HG03025 (cell line): ENCODE measurements around the gene CASKIN2.

Experiments used
- ATAC-seq: cut with Tn5 transposase; IDR thresholded peaks from one replicate; pipeline ENCODE4 v1.9.1; 2021; ENCODE audit warnings: mild to moderate bottlenecking, moderate library complexity; ENCODE audit not compliant: unreplicated experiment, low FRiP score

The CASKIN2 gene

GRCh38 chr17:75507733-75508719, 7.3 kb downstream of the CASKIN2 start:
- no peak for ATAC-seq

DNA sequence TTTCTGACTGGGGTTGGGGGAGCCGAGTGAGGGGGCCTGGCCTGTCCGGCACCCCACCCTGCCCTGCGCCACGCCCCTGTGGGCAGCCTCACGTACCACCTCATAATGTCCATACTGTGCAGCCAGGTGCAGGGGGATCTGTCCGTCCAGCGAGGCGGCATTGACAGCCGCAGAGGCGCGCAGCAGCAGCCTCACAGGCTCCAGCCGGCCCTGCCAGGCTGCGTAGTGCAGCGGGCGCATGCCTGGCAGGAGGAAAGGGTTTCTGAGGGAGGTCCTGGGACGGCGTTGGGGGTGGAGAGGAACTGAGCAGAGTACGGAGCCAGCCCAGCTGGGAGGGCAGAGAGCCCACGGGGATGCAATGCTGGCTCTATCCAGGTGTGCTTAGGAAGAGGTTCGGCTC, 8.4 kb downstream of the CASKIN2 start:
- ATAC-seq: no peak

- ATAC-seq: no peak
These were observed 9.2 kb downstream of the CASKIN2 start for GRCh38 chr17:75506134-75506533.

DNA sequence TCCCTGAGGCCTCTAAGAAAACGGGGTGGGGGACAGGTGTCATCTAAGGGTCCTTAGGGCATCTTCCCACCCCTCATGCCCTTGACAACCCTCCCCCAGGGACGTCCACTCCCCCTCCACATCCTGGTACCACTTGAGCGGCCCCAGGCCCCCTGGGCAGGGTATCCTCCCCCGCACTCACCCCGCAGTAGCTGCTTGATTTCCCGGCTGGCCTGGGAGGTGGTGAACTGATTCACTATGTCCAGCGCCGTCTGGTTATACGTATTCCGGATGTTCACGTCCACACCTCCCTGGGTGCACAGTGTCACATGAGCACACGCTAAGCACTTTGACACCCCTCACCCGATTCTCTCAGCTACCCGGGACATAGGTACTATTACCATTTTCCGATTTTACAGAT, 9.7 kb downstream of the CASKIN2 start:
- ATAC-seq: no peak

DNA sequence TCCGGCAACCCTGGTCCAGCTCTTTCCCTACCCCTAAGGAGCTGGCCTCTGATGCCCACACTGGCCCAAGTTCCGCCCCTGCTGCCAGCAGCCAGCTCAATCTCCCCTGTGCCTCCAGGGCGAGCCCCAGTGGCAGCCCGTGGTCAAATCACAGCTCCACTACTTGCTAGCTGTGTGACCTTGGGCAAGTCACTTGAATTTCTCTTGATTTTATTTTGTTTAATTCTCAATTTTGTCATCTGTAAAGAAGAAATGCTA, 10.3 kb downstream of the CASKIN2 start:
- ATAC-seq: no peak

DNA sequence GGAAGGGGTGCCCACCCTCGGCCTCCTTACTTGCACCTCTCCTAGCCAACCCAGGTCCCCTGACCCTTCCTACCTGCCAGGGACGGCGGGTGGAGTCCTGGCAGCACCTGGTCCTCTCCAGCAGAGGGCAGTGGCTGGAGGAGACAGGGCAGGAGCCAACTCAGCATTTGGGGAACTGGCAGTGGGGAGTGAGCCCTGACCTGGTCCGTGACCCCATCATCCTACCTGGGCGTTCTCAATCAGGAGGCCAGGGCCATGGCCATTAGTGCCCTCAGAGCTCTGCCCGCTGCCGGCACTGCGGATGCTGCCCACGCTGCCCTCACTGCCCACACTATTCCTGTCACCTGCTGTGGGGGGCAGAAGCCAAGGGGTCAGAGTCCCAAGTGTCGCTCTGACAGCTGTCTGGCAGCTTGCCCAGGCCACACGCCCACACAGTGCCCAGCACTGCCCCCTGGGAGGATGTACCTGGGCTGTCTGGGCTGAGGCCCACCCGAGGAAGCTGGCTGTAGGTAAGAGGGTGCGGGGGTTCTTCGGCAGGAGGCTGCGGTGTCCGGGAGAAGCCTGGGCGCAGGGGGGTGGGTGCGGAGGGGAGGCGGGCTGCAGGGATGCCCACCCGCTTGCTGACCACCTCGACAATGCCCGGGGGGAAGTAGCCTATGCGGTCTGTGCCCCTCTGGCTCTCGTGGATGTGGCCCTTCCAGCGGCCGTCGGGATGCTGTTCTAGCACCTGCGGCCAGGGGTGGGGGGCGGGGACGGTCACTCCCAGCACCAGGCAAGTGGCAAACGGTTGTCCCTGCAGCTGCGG, 10.8 kb downstream of the CASKIN2 start:
- no peak for ATAC-seq

- no peak for ATAC-seq
These were observed 11.4 kb downstream of the CASKIN2 start for GRCh38 chr17:75503976-75504346.

DNA sequence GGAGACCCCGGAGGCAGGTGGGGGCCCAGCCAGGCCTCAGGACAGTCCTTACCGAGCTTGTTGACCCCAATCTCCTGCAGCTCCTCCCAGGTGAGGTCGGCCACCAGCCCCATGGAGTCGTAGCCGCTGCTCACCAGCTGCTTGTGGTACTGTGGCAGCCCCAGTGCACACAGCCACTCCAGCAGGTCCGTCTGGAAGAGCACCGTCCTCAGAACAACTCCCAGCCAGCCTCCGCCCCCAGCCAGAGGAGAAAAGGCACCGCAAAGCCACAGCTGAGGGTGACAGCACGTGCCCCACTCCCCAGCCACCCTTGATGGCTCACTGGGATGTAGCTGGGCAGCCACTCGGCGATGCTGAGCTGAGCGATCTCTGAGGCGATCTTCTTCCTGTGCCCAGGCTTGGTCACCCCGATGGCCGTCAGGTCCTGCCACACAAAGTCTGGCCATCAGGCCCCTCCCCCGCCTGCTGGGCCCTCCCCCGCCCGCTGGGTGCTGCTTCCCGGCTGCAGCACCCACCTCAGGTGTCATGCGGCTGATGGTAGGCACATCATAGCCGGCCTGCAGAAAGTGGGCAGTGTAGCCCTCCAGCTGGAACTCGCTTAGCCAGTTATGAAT, 11.9 kb downstream of the CASKIN2 start:
- no peak for ATAC-seq

DNA sequence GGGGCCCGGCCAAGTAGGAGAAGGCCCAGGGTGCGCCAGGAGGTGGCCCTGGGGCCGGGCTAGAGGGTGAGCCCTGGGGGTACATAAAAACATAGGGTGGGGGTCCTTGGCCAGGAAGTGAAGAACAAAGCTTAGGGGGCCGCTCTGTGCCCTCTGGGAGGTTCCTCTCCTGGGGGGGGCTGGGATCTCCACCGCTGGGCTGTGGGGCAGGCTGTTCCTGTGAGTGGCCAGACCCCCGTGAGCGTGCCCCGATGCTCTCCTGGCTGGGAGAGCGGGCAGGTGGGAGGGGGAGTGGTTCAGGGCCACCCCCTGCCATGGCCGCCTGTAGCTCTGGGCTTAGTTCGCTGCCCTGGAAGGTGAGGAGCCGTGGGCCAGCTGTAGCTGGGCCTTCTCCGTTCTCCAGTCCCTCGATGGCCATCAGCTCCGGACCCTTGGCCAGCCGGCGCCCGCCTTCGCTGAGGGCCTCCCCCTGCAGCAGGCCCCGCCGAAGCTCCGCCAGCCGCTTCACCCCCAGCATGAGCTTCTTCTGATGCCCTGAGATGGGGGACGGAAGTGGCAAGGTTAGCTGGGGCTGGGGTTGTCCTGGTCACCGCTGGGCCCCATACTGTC, 12.5 kb downstream of the CASKIN2 start:
- ATAC-seq: no peak

DNA sequence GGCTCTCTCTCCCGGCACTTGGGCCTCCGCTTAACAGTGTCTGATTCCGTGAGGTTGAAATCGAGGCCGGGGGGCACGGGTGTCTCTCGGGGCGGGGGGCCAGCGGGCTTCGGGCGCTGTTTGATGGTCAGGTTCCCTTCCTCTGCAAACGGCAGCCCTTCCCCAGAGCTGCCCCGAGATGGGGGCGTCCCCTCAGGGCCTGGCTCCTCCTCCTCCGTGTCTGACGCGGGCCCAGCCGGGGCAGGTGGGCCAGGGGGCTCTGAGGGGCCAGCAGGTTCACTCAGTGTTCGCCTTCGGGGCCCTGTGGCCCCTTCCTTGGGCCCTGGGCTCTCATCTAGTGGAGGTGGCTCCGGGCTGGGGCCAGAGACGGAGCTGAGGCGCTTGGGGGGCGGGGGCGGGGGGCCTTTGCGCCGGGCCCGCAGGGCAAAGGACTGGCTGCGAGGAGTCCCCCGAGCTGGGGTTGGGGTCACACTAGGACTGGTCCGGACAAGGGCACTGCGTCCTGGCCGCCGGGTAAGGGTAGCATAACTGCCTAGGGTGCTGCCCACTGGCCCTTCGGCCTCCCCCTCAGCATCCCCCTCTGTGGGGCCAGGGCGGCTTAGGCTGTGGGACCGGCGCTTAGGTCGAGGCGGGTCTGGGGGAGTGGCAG, 13.1 kb downstream of the CASKIN2 start:
- ATAC-seq: no peak

- ATAC-seq: no peak
These were observed 13.8 kb downstream of the CASKIN2 start for GRCh38 chr17:75501378-75502071.

DNA sequence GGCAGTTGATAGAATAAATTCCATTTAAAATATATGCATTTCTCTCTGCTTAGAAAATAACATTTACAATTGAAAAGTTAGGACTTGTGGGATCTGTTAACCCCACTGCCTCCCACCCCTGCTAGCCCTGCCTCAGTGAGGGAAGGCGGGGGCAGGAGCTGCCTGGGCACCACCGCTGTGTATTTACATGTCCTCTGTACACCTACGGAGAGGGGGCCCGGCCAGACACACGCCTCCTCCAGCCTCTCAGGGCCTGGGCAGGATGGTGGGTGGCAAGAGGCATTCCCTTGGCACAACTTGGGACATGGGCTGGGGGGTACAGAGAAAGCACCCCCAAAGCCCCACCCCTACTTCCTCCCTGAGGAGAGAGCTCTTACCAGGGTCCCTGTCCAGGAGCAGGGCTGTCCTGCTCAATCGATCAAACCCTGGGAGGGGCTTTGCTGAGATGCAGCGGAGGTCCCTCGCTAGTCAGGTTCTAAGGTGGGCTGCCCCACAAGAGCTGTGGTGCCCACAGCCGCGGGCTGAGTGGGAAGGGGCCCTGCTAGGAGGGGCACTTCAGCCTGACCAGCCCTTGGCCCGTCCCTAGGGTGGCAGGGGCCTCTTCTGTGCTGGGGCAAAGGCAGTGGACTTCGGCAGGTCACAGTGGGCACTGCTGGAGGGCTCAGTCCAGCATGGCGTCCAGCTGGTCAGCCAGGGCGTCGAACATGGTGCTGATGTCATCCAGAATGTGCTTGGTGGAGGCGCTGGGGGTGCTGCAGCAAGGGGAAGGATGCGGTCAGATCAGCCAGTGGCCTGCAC, 14.7 kb downstream of the CASKIN2 start:
- no peak for ATAC-seq

DNA sequence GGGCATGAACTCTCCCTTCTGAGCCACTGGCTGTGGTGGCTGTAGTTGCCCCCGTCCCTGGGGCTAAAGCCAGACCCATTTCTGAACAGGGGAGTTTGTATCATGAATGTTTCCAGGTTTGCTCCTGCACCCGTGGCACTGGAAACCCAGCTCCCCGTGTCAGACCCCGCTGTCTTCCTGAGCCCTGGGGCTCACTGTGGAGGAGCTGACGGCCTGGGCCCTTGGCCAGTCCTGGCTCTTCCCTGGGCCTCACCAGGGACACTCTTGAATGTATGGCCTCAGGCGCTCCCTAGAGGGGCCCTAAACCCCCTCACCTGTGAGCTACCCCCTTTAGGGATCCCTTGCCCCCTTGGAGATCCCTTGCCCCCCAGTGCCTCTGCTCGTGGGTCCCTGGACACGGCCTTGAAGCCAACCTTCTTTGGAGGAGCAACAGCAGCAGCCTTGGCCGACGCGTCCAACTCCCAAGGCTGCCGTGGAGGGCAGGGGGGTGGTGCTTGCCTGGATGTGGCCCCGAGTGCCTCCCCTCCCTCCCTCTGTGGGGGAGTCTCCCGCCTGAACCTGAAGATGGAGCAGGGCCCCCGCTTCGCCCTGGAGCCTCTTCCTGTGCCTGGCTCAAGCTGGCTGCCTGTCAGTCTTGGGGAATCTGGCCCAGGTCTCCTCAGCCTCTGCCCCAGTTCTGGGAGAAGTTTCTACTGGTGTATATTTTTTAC, 15.9 kb downstream of the CASKIN2 start:
- ATAC-seq: no peak

DNA sequence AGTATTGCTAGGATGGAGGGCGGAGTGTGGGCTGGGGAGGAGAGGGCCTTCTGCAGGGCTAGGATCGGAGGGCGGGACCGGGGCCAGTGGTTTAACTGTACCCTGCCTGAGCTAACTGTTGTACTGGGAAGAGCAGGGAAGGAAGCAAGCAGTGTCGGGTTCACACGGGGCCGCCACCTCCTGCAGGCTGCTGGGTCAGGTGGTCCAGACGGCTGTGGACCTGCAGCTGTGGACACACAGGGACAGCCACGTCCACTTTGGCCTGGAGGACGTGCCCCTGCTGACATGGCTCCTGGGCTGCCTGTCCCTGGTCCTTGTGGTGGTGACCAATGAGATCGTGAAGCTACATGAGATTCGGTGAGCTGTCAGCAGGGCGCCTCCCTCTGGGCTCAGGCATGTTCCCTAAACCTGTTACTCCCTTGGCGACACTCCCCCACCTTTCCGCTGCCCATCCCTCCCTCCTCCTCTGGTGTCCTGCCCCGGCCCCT, 16.6 kb downstream of the CASKIN2 start:
- ATAC-seq: no peak

GRCh38 chr17:75498039-75498725, 17.2 kb downstream of the CASKIN2 start:
- ATAC-seq: no peak

DNA sequence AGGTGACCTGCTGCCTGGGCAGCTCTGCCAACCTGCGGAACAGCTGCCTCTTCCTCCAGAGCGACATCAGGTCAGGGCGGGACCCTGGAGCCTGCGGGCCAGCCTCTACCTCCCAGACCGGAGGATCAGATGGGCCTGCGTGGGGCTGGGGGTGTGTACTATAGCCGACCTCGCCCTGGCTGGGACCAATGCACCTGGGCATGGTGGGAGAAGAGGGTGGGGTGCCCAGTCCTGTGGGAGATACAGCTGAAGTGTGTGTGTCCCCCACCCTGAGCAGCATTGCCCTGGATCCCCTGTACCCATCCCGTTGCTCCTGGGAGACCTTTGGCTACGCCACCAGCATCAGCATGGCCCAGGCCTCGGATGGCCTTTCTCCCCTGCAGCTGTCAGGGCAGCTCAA, 19.3 kb downstream of the CASKIN2 start:
- ATAC-seq: no peak

- no peak for ATAC-seq
These were observed 20.9 kb downstream of the CASKIN2 start for GRCh38 chr17:75494326-75494877.
